HepG2 (cell line): ENCODE data around the gene SVOP. TPM values are rescaled to one million over a fixed set of nuclear protein-coding genes. Genes with fewer than 3 reads are reported as not detected.
A peak's percentile ranks its signal among the peaks of the same experiment; 100 is the strongest.

Experiments
- ARNT2 ChIP-seq: sonication (generic); formaldehyde crosslinking; IDR thresholded peaks from 2 replicates; pipeline ENCODE4 v1.8.0; 2022; ENCODE audit warnings: mild to moderate bottlenecking, low read depth, missing genetic modification reagents, moderate library complexity
- ATF2 ChIP-seq: sonication (generic); formaldehyde crosslinking; IDR thresholded peaks from 2 replicates; pipeline ENCODE4 v1.4.0; 2020; ENCODE audit warnings: missing genetic modification reagents
- BRD4 ChIP-seq: sonication (generic); formaldehyde crosslinking; IDR thresholded peaks from 2 replicates; pipeline ENCODE4 v1.4.0; 2020; ENCODE audit warnings: missing genetic modification reagents
- DMAP1 ChIP-seq: IDR thresholded peaks from 2 replicates; pipeline ENCODE4 v1.6.1; 2016
- DNMT3B ChIP-seq: conservative IDR thresholded peaks from 2 replicates; pipeline ENCODE4 v1.6.1; 2016; ENCODE audit warnings: missing biosample characterization, control low read depth
- FOXO4 ChIP-seq: sonication (generic); formaldehyde crosslinking; conservative IDR thresholded peaks from 2 replicates; pipeline ENCODE4 v1.8.1; 2023; ENCODE audit warnings: missing genetic modification reagents
- HNRNPUL1 ChIP-seq: fragments of 200-400 bp; formaldehyde crosslinking; IDR thresholded peaks from 2 replicates; pipeline ENCODE4 v1.6.1; 2017; ENCODE audit warnings: low read depth, mild to moderate bottlenecking, low read length, moderate library complexity
- KLF11 ChIP-seq: IDR thresholded peaks from 2 replicates; pipeline ENCODE4 v1.6.1; 2016; ENCODE audit warnings: missing compliant biosample characterization
- MBNL3 ChIP-seq: fragments of 250-450 bp; sonication (Bioruptor Pico); conservative IDR thresholded peaks from 2 replicates; pipeline ENCODE4 v1.8.0; 2022; ENCODE audit warnings: mild to moderate bottlenecking, inconsistent platforms
- PAF1 ChIP-seq: IDR thresholded peaks from 2 replicates; pipeline ENCODE4 v1.6.1; 2016; ENCODE audit warnings: missing genetic modification reagents, missing compliant biosample characterization
- RARA ChIP-seq: IDR thresholded peaks from 2 replicates; pipeline ENCODE4 v1.6.1; 2016; ENCODE audit warnings: missing genetic modification reagents, missing compliant biosample characterization
- SIX1 ChIP-seq: sonication (generic); formaldehyde crosslinking; IDR thresholded peaks from 2 replicates; pipeline ENCODE4 v1.4.0; 2020; ENCODE audit warnings: missing genetic modification reagents, borderline replicate concordance
- TCF7 ChIP-seq: sonication (generic); IDR thresholded peaks from 2 replicates; pipeline ENCODE4 v1.6.1; 2016; ENCODE audit warnings: antibody characterized with exemption, low read depth
- TOPORS ChIP-seq: sonication (generic); formaldehyde crosslinking; IDR thresholded peaks from 2 replicates; pipeline ENCODE4 v1.8.0; 2023; ENCODE audit warnings: mild to moderate bottlenecking, missing genetic modification reagents
- YEATS4 ChIP-seq: sonication (generic); formaldehyde crosslinking; IDR thresholded peaks from 2 replicates; pipeline ENCODE4 v1.4.0; 2020; ENCODE audit warnings: missing genetic modification reagents, borderline replicate concordance
- ZNF383 ChIP-seq: sonication (generic); formaldehyde crosslinking; IDR thresholded peaks from 2 replicates; pipeline ENCODE4 v1.4.0; 2020; ENCODE audit warnings: missing genetic modification reagents, mild to moderate bottlenecking, borderline replicate concordance
- ZNF740 ChIP-seq: sonication (generic); formaldehyde crosslinking; IDR thresholded peaks from 2 replicates; pipeline ENCODE4 v1.4.0; 2020; ENCODE audit warnings: missing genetic modification reagents
- polyA plus RNA-seq, 8 experiments: library from polyadenylated mRNA; depleted of rRNA in 3 of 8; stranded (reverse) in 7 of 8; unstranded in 1 of 8; fragments of >200 nt; fragmentation: Illumina TruSeq in 4 of 8; extraction: Trizol in 4 of 8; gene quantifications; 2 replicates each; pipeline versions ENCODE4 v1.2.1 to v1.2.3, GENCODE V29; 2011 to 2016; ENCODE audit warnings: low read depth in 4 of 8, missing spikeins in 1 of 8, mixed read lengths in 1 of 8; ENCODE audit not compliant: insufficient read depth in 1 of 8
- total RNA-seq, 5 experiments: library from RNA; depleted of rRNA; stranded (reverse); fragments of >200 nt; fragmentation: Illumina TruSeq; extraction: Trizol; gene quantifications; 2 replicates each; pipeline ENCODE4 v1.2.3, GENCODE V29; 2016; ENCODE audit warnings: low read depth in 1 of 5
- TF ChIP-seq, protein P1 (sequence below): sonication (generic); formaldehyde crosslinking; IDR thresholded peaks from 2 replicates; pipeline ENCODE4 v1.8.1; 2022; ENCODE audit warnings: low read depth, mild to moderate bottlenecking, missing genetic modification reagents
- TF ChIP-seq, protein P2 (sequence below): sonication (generic); IDR thresholded peaks from 2 replicates; pipeline ENCODE4 v1.6.1; 2016; ENCODE audit warnings: low read depth, borderline replicate concordance
- TF ChIP-seq, protein P3 (sequence below): IDR thresholded peaks from 2 replicates; pipeline ENCODE4 v1.6.1; 2016; ENCODE audit warnings: low read depth, control low read depth
- TF ChIP-seq, protein P4 (sequence below): sonication (generic); formaldehyde crosslinking; IDR thresholded peaks from 2 replicates; pipeline ENCODE4 v1.5.1; 2020; ENCODE audit warnings: missing genetic modification reagents, mild to moderate bottlenecking, borderline replicate concordance

SVOP gene
- total and polyA plus RNA-seq, 2 of the 13 experiments (the other 11 are each of a cell fraction or from before 2014, with no cell fraction given) = not detected

- TF ChIP-seq, protein P1, sequence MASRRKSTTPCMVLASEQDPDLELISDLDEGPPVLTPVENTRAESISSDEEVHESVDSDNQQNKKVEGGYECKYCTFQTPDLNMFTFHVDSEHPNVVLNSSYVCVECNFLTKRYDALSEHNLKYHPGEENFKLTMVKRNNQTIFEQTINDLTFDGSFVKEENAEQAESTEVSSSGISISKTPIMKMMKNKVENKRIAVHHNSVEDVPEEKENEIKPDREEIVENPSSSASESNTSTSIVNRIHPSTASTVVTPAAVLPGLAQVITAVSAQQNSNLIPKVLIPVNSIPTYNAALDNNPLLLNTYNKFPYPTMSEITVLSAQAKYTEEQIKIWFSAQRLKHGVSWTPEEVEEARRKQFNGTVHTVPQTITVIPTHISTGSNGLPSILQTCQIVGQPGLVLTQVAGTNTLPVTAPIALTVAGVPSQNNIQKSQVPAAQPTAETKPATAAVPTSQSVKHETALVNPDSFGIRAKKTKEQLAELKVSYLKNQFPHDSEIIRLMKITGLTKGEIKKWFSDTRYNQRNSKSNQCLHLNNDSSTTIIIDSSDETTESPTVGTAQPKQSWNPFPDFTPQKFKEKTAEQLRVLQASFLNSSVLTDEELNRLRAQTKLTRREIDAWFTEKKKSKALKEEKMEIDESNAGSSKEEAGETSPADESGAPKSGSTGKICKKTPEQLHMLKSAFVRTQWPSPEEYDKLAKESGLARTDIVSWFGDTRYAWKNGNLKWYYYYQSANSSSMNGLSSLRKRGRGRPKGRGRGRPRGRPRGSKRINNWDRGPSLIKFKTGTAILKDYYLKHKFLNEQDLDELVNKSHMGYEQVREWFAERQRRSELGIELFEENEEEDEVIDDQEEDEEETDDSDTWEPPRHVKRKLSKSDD (CRISPR knock-in tag) = no peak
- 0 out of 2 replicates have a peak, but pooled peaks have one; percentile 26 for TF ChIP-seq DNMT3B (CRISPR knock-in tag)
- TF ChIP-seq ATF2 (CRISPR knock-in tag) = no peak
- TF ChIP-seq KLF11 (CRISPR knock-in tag) = no peak
- no peak; the same call in 1 of the 2 replicates for TF ChIP-seq BRD4 (CRISPR knock-in tag)
- no peak for TF ChIP-seq ZNF740 (CRISPR knock-in tag)
- TF ChIP-seq, protein P2, sequence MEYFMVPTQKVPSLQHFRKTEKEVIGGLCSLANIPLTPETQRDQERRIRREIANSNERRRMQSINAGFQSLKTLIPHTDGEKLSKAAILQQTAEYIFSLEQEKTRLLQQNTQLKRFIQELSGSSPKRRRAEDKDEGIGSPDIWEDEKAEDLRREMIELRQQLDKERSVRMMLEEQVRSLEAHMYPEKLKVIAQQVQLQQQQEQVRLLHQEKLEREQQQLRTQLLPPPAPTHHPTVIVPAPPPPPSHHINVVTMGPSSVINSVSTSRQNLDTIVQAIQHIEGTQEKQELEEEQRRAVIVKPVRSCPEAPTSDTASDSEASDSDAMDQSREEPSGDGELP = 0 out of 2 replicates have a peak, but pooled peaks have one; percentile 70
- no peak for TF ChIP-seq PAF1
- TF ChIP-seq DMAP1 (CRISPR knock-in tag) = peak; percentile 82
- TF ChIP-seq ARNT2 = no peak
- TF ChIP-seq HNRNPUL1 = 0 out of 2 replicates have a peak, but pooled peaks have one; percentile 78
- TF ChIP-seq, protein P3, sequence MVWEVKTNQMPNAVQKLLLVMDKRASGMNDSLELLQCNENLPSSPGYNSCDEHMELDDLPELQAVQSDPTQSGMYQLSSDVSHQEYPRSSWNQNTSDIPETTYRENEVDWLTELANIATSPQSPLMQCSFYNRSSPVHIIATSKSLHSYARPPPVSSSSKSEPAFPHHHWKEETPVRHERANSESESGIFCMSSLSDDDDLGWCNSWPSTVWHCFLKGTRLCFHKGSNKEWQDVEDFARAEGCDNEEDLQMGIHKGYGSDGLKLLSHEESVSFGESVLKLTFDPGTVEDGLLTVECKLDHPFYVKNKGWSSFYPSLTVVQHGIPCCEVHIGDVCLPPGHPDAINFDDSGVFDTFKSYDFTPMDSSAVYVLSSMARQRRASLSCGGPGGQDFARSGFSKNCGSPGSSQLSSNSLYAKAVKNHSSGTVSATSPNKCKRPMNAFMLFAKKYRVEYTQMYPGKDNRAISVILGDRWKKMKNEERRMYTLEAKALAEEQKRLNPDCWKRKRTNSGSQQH (CRISPR knock-in tag) = no peak
- no peak for TF ChIP-seq ZNF383
- peak; percentile 35; the same call in 1 of the 2 replicates for TF ChIP-seq RARA (CRISPR knock-in tag)
- TF ChIP-seq, protein P4, sequence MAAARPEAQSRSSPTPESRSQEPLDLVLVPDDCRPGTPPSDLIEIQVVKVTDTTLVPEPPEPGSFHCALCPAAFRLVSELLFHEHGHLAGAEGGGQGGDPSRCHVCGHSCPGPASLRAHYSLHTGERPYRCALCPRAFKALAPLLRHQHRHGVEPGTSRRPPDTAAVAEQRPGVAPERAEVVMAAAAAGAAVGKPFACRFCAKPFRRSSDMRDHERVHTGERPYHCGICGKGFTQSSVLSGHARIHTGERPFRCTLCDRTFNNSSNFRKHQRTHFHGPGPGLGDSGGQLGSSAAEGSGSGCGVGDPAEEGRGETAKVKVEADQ (CRISPR knock-in tag) = no peak
- no peak for TF ChIP-seq MBNL3 (CRISPR knock-in tag)
- TF ChIP-seq TOPORS (CRISPR knock-in tag) = 0 out of 2 replicates have a peak, but pooled peaks have one; percentile 8
- no peak for TF ChIP-seq FOXO4 (CRISPR knock-in tag)
- peak; percentile 77 for TF ChIP-seq YEATS4 (CRISPR knock-in tag)
- TF ChIP-seq TCF7 = no peak
- no peak for TF ChIP-seq SIX1
Observed at GRCh38 chr12:109065154-109065852, 44.4 kb upstream of the SVOP start (continued).
